BLaER1 (cell line): Measurements from ENCODE around the gene NSD2.
A peak's percentile ranks its signal among the peaks of the same experiment; 100 is the strongest.

Source experiments
- H3K27ac ChIP-seq: shearing (Covaris generic); formaldehyde crosslinking; 2 replicates; pipeline ENCODE4 v1.8.1; 2022
- H3K27me3 ChIP-seq: shearing (Covaris generic); formaldehyde crosslinking; 2 replicates; pipeline ENCODE4 v1.8.1; 2022
- H3K36me3 ChIP-seq: shearing (Covaris generic); formaldehyde crosslinking; 2 replicates; pipeline ENCODE4 v1.8.1; 2022
- H3K4me1 ChIP-seq: shearing (Covaris generic); formaldehyde crosslinking; 2 replicates; pipeline ENCODE4 v1.8.1; 2022
- H3K4me2 ChIP-seq: shearing (Covaris generic); formaldehyde crosslinking; 2 replicates; pipeline ENCODE4 v1.8.1; 2022
- H3K4me3 ChIP-seq: shearing (Covaris generic); formaldehyde crosslinking; 2 replicates; pipeline ENCODE4 v1.8.1; 2022
- H3K9ac ChIP-seq: shearing (Covaris generic); formaldehyde crosslinking; 2 replicates; pipeline ENCODE4 v1.8.1; 2022
- H3K9me3 ChIP-seq: shearing (Covaris generic); formaldehyde crosslinking; 2 replicates; pipeline ENCODE4 v1.8.1; 2022
- H4K20me1 ChIP-seq: shearing (Covaris generic); formaldehyde crosslinking; 2 replicates; pipeline ENCODE4 v1.8.1; 2022
- Cebpa-rat ChIP-seq: shearing (Covaris generic); IDR thresholded peaks from 2 replicates; pipeline ENCODE4 v1.8.1; 2022

Gene NSD2

GRCh38 chr4:1870578-1871443 lies at the start of gene NSD2:
TSS of gene NSD2 (plus strand) at chr4:1871393. CDS start at chr4:1900655, 29,262 bp downstream.
- H3K9ac ChIP-seq: peak within 1 kb of the TSS; percentile 97
- TF ChIP-seq Cebpa-rat: no peak
- peak within 1 kb of the TSS; percentile 93 for H3K4me3 ChIP-seq
- peak within 1 kb of the TSS; percentile 96 for H3K4me2 ChIP-seq
- peaks cover 32% of the 10 kb centered on the region for H4K20me1 ChIP-seq
- H3K27me3 ChIP-seq: no peaks in the 10 kb centered on the region
- peaks cover 40% of the 10 kb centered on the region for H3K4me1 ChIP-seq
- H3K27ac ChIP-seq: peak within 1 kb of the TSS; percentile 99
- H3K36me3 ChIP-seq: peaks cover 5% of the 10 kb centered on the region; the same call in 1 of the 2 replicates
- no peaks in the 10 kb centered on the region for H3K9me3 ChIP-seq

GRCh38 chr4:1821679-1822567 lies 49.3 kb upstream of the NSD2 start:
- H3K4me3 ChIP-seq: no peak overlapping the region
- no peaks in the 10 kb centered on the region for H3K9me3 ChIP-seq
- no peaks in the 10 kb centered on the region for H3K4me1 ChIP-seq
- no peak overlapping the region for H3K4me2 ChIP-seq
- H4K20me1 ChIP-seq: peaks cover 22% of the 10 kb centered on the region
- no peak overlapping the region for H3K9ac ChIP-seq
- H3K27ac ChIP-seq: no peak overlapping the region
- H3K36me3 ChIP-seq: peaks cover 98% of the 10 kb centered on the region
- no peak for TF ChIP-seq Cebpa-rat
- no peaks in the 10 kb centered on the region for H3K27me3 ChIP-seq

- no peak overlapping the region for H3K27ac ChIP-seq
- no peak overlapping the region for H3K4me3 ChIP-seq
- H4K20me1 ChIP-seq: peaks cover 22% of the 10 kb centered on the region
- no peaks in the 10 kb centered on the region for H3K4me1 ChIP-seq
- H3K4me2 ChIP-seq: no peak overlapping the region
- H3K9ac ChIP-seq: no peak overlapping the region
- H3K27me3 ChIP-seq: no peaks in the 10 kb centered on the region
- TF ChIP-seq Cebpa-rat: no peak
- peaks cover 90% of the 10 kb centered on the region for H3K36me3 ChIP-seq
- no peaks in the 10 kb centered on the region for H3K9me3 ChIP-seq
Measured at GRCh38 chr4:1822568-1823544, 48.3 kb upstream of the NSD2 start.

- H3K9ac ChIP-seq: no peak overlapping the region
- no peak overlapping the region for H3K4me2 ChIP-seq
- no peaks in the 10 kb centered on the region for H3K4me1 ChIP-seq
- no peaks in the 10 kb centered on the region for H3K9me3 ChIP-seq
- TF ChIP-seq Cebpa-rat: no peak
- no peak overlapping the region for H3K4me3 ChIP-seq
- H3K27ac ChIP-seq: no peak overlapping the region
- H3K36me3 ChIP-seq: peaks cover 84% of the 10 kb centered on the region
- H3K27me3 ChIP-seq: no peaks in the 10 kb centered on the region
- peaks cover 22% of the 10 kb centered on the region for H4K20me1 ChIP-seq
Measured at GRCh38 chr4:1823545-1823932, 47.7 kb upstream of the NSD2 start.

GRCh38 chr4:1824746-1825145 lies 46.4 kb upstream of the NSD2 start:
- peaks cover 22% of the 10 kb centered on the region for H4K20me1 ChIP-seq
- H3K27me3 ChIP-seq: no peaks in the 10 kb centered on the region
- peaks cover 6% of the 10 kb centered on the region for H3K4me1 ChIP-seq
- no peak overlapping the region for H3K4me2 ChIP-seq
- no peaks in the 10 kb centered on the region for H3K9me3 ChIP-seq
- no peak overlapping the region for H3K4me3 ChIP-seq
- peaks cover 72% of the 10 kb centered on the region for H3K36me3 ChIP-seq
- H3K9ac ChIP-seq: no peak overlapping the region
- H3K27ac ChIP-seq: no peak overlapping the region
- TF ChIP-seq Cebpa-rat: no peak

- no peak overlapping the region for H3K9ac ChIP-seq
- no peaks in the 10 kb centered on the region for H3K27me3 ChIP-seq
- no peak overlapping the region for H3K27ac ChIP-seq
- no peaks in the 10 kb centered on the region for H3K9me3 ChIP-seq
- H4K20me1 ChIP-seq: peaks cover 25% of the 10 kb centered on the region
- H3K4me2 ChIP-seq: no peak overlapping the region
- TF ChIP-seq Cebpa-rat: no peak
- peaks cover 66% of the 10 kb centered on the region for H3K36me3 ChIP-seq
- peaks cover 12% of the 10 kb centered on the region for H3K4me1 ChIP-seq
- no peak overlapping the region for H3K4me3 ChIP-seq
Measured at GRCh38 chr4:1825326-1825725, 45.9 kb upstream of the NSD2 start.

GRCh38 chr4:1826531-1827350 lies 44.5 kb upstream of the NSD2 start:
- H3K4me3 ChIP-seq: no peak overlapping the region
- no peak for TF ChIP-seq Cebpa-rat
- H3K9ac ChIP-seq: no peak overlapping the region
- H3K27me3 ChIP-seq: no peaks in the 10 kb centered on the region
- H4K20me1 ChIP-seq: peaks cover 40% of the 10 kb centered on the region
- H3K4me1 ChIP-seq: peaks cover 26% of the 10 kb centered on the region
- no peak overlapping the region for H3K4me2 ChIP-seq
- H3K27ac ChIP-seq: no peak overlapping the region
- H3K36me3 ChIP-seq: peaks cover 62% of the 10 kb centered on the region
- H3K9me3 ChIP-seq: no peaks in the 10 kb centered on the region

- Histone ChIP-seq H3K9ac (peak overlapping the region; percentile 20; the same call in 1 of the 2 replicates), H3K9me3 (no peaks in the 10 kb centered on the region), H3K4me1 (peaks cover 61% of the 10 kb centered on the region), H3K27me3 (no peaks in the 10 kb centered on the region), H3K4me2 (peak overlapping the region; percentile 93), H3K4me3 (peak overlapping the region; percentile 26), H4K20me1 (peaks cover 70% of the 10 kb centered on the region), H3K27ac (peak overlapping the region; percentile 62), H3K36me3 (peaks cover 34% of the 10 kb centered on the region)
- no peak for TF ChIP-seq Cebpa-rat
Measured at GRCh38 chr4:1830234-1830633, 41.0 kb upstream of the NSD2 start.
